ENCODE data around the gene NCOA5. TPM values are rescaled to one million over a fixed set of nuclear protein-coding genes. Genes with fewer than 3 reads are reported as not detected.

Gene NCOA5
- total RNA-seq, 1 experiment from 2014 or later = 16.5 TPM

- ChIA-PET POLR2A (no interaction called here), CTCF (no interaction called here)
- H3K36me3 Mint-ChIP-seq = peaks cover 63% of the 10 kb centered on the region
- peaks cover 15% of the 10 kb centered on the region for H3K4me1 Mint-ChIP-seq
- ATAC-seq = no peak
- H3K4me3 Mint-ChIP-seq = no peak overlapping the region
- H3K27ac Mint-ChIP-seq = no peak overlapping the region
- no peak for DNase-seq (ENCODE audit: low spot score)
- no peaks in the 10 kb centered on the region for H3K9me3 Mint-ChIP-seq
- peaks cover 1% of the 10 kb centered on the region; the same call in 1 of the 2 replicates for H3K27me3 Mint-ChIP-seq (ENCODE audit: low read depth)
- no peak for TF ChIP-seq ARID4B (CRISPR knock-in tag; IDR thresholded peaks at IDR 0.05; ENCODE audit: borderline replicate concordance)
- no peak for TF ChIP-seq NFATC4 (CRISPR knock-in tag; IDR thresholded peaks at IDR 0.05)
- no peak for TF ChIP-seq NR3C1 (CRISPR knock-in tag; conservative IDR thresholded peaks at IDR 0.05; ENCODE audit: low read depth)
- TF ChIP-seq STAT6 (CRISPR knock-in tag; conservative IDR thresholded peaks at IDR 0.05; ENCODE audit: low read depth) = no peak
- TF ChIP-seq CREB1 (CRISPR knock-in tag; IDR thresholded peaks at IDR 0.05) = no peak
- no peak for TF ChIP-seq ZNF263 (CRISPR knock-in tag; IDR thresholded peaks at IDR 0.05; ENCODE audit: low read depth)
- TF ChIP-seq ZNF121 (CRISPR knock-in tag; IDR thresholded peaks at IDR 0.05) = no peak
- TF ChIP-seq TEAD4 (CRISPR knock-in tag; IDR thresholded peaks at IDR 0.05) = no peak
- TF ChIP-seq ZNF532 (CRISPR knock-in tag; IDR thresholded peaks at IDR 0.05; ENCODE audit: borderline replicate concordance) = no peak
- TF ChIP-seq USF1 (CRISPR knock-in tag; IDR thresholded peaks at IDR 0.05) = no peak
- TF ChIP-seq MYBL2 (CRISPR knock-in tag; IDR thresholded peaks at IDR 0.05) = no peak
- no peak for TF ChIP-seq ZNF512 (CRISPR knock-in tag; IDR thresholded peaks at IDR 0.05; ENCODE audit: borderline replicate concordance)
- TF ChIP-seq IRF1 (CRISPR knock-in tag; IDR thresholded peaks at IDR 0.05) = no peak
- no peak for TF ChIP-seq AFF4 (CRISPR knock-in tag; IDR thresholded peaks at IDR 0.05; ENCODE audit: borderline replicate concordance)
- TF ChIP-seq PRDM15 (CRISPR knock-in tag; IDR thresholded peaks at IDR 0.05) = no peak
These were observed 24.8 kb downstream of the NCOA5 start for GRCh38 chr20:46065006-46065405.
